Lower lobe of right lung (tissue), 2 donors: ENCODE data around the gene CDK12. TPM values are rescaled to one million over a fixed set of nuclear protein-coding genes. Genes with fewer than 3 reads are reported as not detected.

Experiments
- ATAC-seq, 2 donors: fragments of 200-7000 bp; cut with Tn5 transposase; one replicate each; pipeline ENCODE4 v1.9.1; 2020 to 2022; ENCODE audit warnings: mild to moderate bottlenecking in 2 of 2, moderate library complexity in 2 of 2
- DNase-seq: peaks from one replicate; pipeline ENCODE4 v3.0.0-alpha.2; 2020
- H3K27ac ChIP-seq: fragments of 200-600 bp; one replicate; pipeline ENCODE4 v1.8.0; 2022
- H3K27me3 ChIP-seq: fragments of 200-600 bp; one replicate; pipeline ENCODE4 v1.8.0; 2022; ENCODE audit warnings: low read depth
- H3K36me3 ChIP-seq: fragments of 200-600 bp; one replicate; pipeline ENCODE4 v1.8.0; 2022; ENCODE audit warnings: mild to moderate bottlenecking
- H3K4me1 ChIP-seq: fragments of 200-600 bp; one replicate; pipeline ENCODE4 v1.8.0; 2022
- H3K4me3 ChIP-seq: fragments of 200-600 bp; one replicate; pipeline ENCODE4 v1.8.0; 2022; ENCODE audit warnings: mild to moderate bottlenecking
- H3K9me3 ChIP-seq: fragments of 200-600 bp; one replicate; pipeline ENCODE4 v1.8.0; 2022
- CTCF ChIP-seq: fragments of 200-600 bp; IDR thresholded peaks from one replicate; pipeline ENCODE4 v1.8.0; 2022; ENCODE audit warnings: antibody characterized with exemption, mild to moderate bottlenecking
- intact Hi-C: fragments of 100-400 bp; cut with DNase I; formaldehyde crosslinking; loops from one replicate; pipeline ENCODE4 v1.11.0; 2022
- total RNA-seq: library from RNA; stranded (reverse); fragmentation: NEBNext Ultra II Directional; extraction: Animal tissue kit (Norgen Biotek cat#: 25700); gene quantifications from one replicate; pipeline ENCODE4 v1.2.1, GENCODE V29; 2021
- donor health status: DM: no; HTN: yes; CAD: no; lungs with severe emphysema.

CDK12 gene
- total RNA-seq, 1 donor from 2014 or later: 53.7 TPM

GRCh38 chr17:39566094-39566850 is 105.0 kb downstream of the CDK12 start:
- DNase-seq: no peak
- intact Hi-C loops: no loop called here
- no peak overlapping the region for H3K4me3 ChIP-seq

GRCh38 chr17:39568702-39569101 is 107.4 kb downstream of the CDK12 start:
- Histone ChIP-seq H3K27ac (no peak overlapping the region), H3K36me3 (peaks cover 48% of the 10 kb centered on the region), H3K4me3 (no peak overlapping the region), H3K9me3 (no peaks in the 10 kb centered on the region), H3K4me1 (peaks cover 8% of the 10 kb centered on the region), H3K27me3 (no peaks in the 10 kb centered on the region)
- intact Hi-C loops: no loop called here
- no peak for TF ChIP-seq CTCF
- ATAC-seq (no peak), DNase-seq (no peak)

More at GRCh38 chr17:39566094-39566850, 105.0 kb downstream of the CDK12 start:
- Histone ChIP-seq H3K36me3 (peaks cover 52% of the 10 kb centered on the region), H3K27me3 (no peaks in the 10 kb centered on the region), H3K27ac (no peak overlapping the region), H3K4me1 (no peaks in the 10 kb centered on the region), H3K9me3 (no peaks in the 10 kb centered on the region)
- TF ChIP-seq CTCF: no peak
- no peak for ATAC-seq

- Histone ChIP-seq H3K27ac (no peak overlapping the region), H3K4me1 (peaks cover 8% of the 10 kb centered on the region), H3K9me3 (no peaks in the 10 kb centered on the region), H3K27me3 (no peaks in the 10 kb centered on the region), H3K36me3 (peaks cover 44% of the 10 kb centered on the region), H3K4me3 (no peak overlapping the region)
- intact Hi-C loops: no loop called here
- no peak for TF ChIP-seq CTCF
- no peak for DNase-seq
- no peak for ATAC-seq
Observed at GRCh38 chr17:39569126-39569525, 107.8 kb downstream of the CDK12 start.

GRCh38 chr17:39572121-39572520 is 110.8 kb downstream of the CDK12 start:
- peaks cover 8% of the 10 kb centered on the region for H3K4me1 ChIP-seq
- H3K4me3 ChIP-seq: no peak overlapping the region
- no peak for ATAC-seq
- H3K27me3 ChIP-seq: no peaks in the 10 kb centered on the region
- H3K9me3 ChIP-seq: no peaks in the 10 kb centered on the region
- H3K36me3 ChIP-seq: peaks cover 17% of the 10 kb centered on the region
- no peak for TF ChIP-seq CTCF
- no peak for DNase-seq
- H3K27ac ChIP-seq: no peak overlapping the region
- intact Hi-C loops: no loop called here

GRCh38 chr17:39573447-39574298 is 112.4 kb downstream of the CDK12 start:
- no peaks in the 10 kb centered on the region for H3K9me3 ChIP-seq
- peaks cover 1% of the 10 kb centered on the region for H3K36me3 ChIP-seq
- H3K4me3 ChIP-seq: peak overlapping the region; percentile 78
- no peaks in the 10 kb centered on the region for H3K27me3 ChIP-seq
- ATAC-seq (peak; percentile 93 to 94), DNase-seq (peak; percentile 73)
- no peak for TF ChIP-seq CTCF
- H3K4me1 ChIP-seq: peaks cover 8% of the 10 kb centered on the region
- intact Hi-C loops: no loop called here
- peak overlapping the region; percentile 83 for H3K27ac ChIP-seq
